OCI-LY7 (cell line): ENCODE results near the gene CCR8. TPM values are rescaled to one million over a fixed set of nuclear protein-coding genes. Genes with fewer than 3 reads are reported as not detected.

ENCODE experiments used
- BruUV-seq: library from RNA; stranded (reverse); fragments of 400-500 nt; replicated peaks from 2 replicates; lab custom pipeline; 2021; lab: Mats Ljungman, UMichigan
- CTCF ChIA-PET: fragments of 300-600 bp; sonication (Branson Sonifier 250); formaldehyde crosslinking; loops from one replicate; lab custom pipeline; 2022; ENCODE audit warnings: antibody characterized with exemption; ENCODE audit not compliant: unreplicated experiment; lab: Charles Lee
- POLR2A ChIA-PET: fragments of 300-600 bp; sonication (Branson Sonifier 250); formaldehyde crosslinking; loops from one replicate; lab custom pipeline; 2022; ENCODE audit warnings: antibody characterized with exemption; lab: Charles Lee
- DNase-seq: peaks from one replicate; pipeline ENCODE4 v3.0.0-alpha.2; 2015; ENCODE audit warnings: low spot score
- H2AFZ ChIP-seq: fragments of 200-600 bp; sonication (generic), shearing (Covaris generic); 2 replicates; pipeline ENCODE4 v1.6.1; 2014; ENCODE audit warnings: mild to moderate bottlenecking, antibody characterized with exemption, low read length, moderate library complexity
- H3K27ac ChIP-seq: fragments of 200-600 bp; sonication (generic); 2 replicates; pipeline ENCODE4 v1.5.1; 2014; ENCODE audit warnings: mixed run types, low read depth, mild to moderate bottlenecking, moderate library complexity, low read length, inconsistent platforms; ENCODE audit not compliant: poor library complexity, severe bottlenecking
- H3K36me3 ChIP-seq: fragments of 200-600 bp; sonication (generic); 2 replicates; pipeline ENCODE4 v1.6.1; 2014; ENCODE audit warnings: mild to moderate bottlenecking, antibody characterized with exemption, low read length, moderate library complexity, mixed read lengths; ENCODE audit not compliant: insufficient read depth
- H3K4me1 ChIP-seq: fragments of 200-600 bp; sonication (generic); 2 replicates; pipeline ENCODE4 v1.5.1; 2014; ENCODE audit warnings: mild to moderate bottlenecking, low read length; ENCODE audit not compliant: insufficient read depth, poor library complexity, severe bottlenecking
- H3K4me2 ChIP-seq: fragments of 200-600 bp; sonication (generic); 2 replicates; pipeline ENCODE4 v1.6.1; 2014; ENCODE audit warnings: mild to moderate bottlenecking, low read length
- H3K4me3 ChIP-seq: fragments of 200-600 bp; sonication (generic); 2 replicates; pipeline ENCODE4 v1.5.1; 2014; ENCODE audit warnings: mild to moderate bottlenecking, low read depth, low read length; ENCODE audit not compliant: poor library complexity, severe bottlenecking
- H3K79me2 ChIP-seq: fragments of 200-600 bp; sonication (generic); 2 replicates; pipeline ENCODE4 v1.6.1; 2016; ENCODE audit warnings: low read depth, mild to moderate bottlenecking, low read length, moderate library complexity, mixed read lengths; ENCODE audit not compliant: insufficient read depth
- H3K9me2 ChIP-seq: fragments of 200-600 bp; sonication (generic); 2 replicates; pipeline ENCODE4 v1.6.1; 2016; ENCODE audit warnings: mild to moderate bottlenecking, low read length, mixed read lengths; ENCODE audit not compliant: insufficient read depth
- H3K9me3 ChIP-seq: fragments of 200-600 bp; sonication (generic); 2 replicates; pipeline ENCODE4 v1.6.1; 2014; ENCODE audit warnings: mild to moderate bottlenecking, mixed run types, low read length, mixed read lengths
- H4K20me1 ChIP-seq: fragments of 200-600 bp; sonication (generic); 2 replicates; pipeline ENCODE4 v1.6.1; 2014; ENCODE audit warnings: mild to moderate bottlenecking, antibody characterized with exemption, low read length, moderate library complexity, mixed read lengths; ENCODE audit not compliant: insufficient read depth
- CTCF ChIP-seq: fragments of 200-600 bp; sonication (generic); conservative IDR thresholded peaks from 2 replicates; pipeline ENCODE4 v1.5.1; 2014; ENCODE audit warnings: mild to moderate bottlenecking, antibody characterized with exemption, low read length, moderate library complexity, mixed read lengths
- EZH2phosphoT487 ChIP-seq: fragments of 200-600 bp; sonication (generic); IDR thresholded peaks from 2 replicates; pipeline ENCODE4 v1.6.1; 2018; ENCODE audit warnings: low read depth, borderline replicate concordance, mild to moderate bottlenecking, mixed run types, antibody characterized with exemption, low read length, moderate library complexity, mixed read lengths
- intact Hi-C: fragments of 100-400 bp; cut with micrococcal nuclease; formaldehyde crosslinking; loops from one replicate; pipeline ENCODE4 v1.10.0; 2022; ENCODE audit not compliant: unreplicated experiment
- total RNA-seq, 2 experiments: library from RNA; depleted of rRNA in 1 of 2; stranded (reverse); fragments of >200 nt in 1 of 2; shearing (Covaris generic) in 1 of 2; gene quantifications; 2 replicates each; pipeline ENCODE4 v1.2.3, GENCODE V29; 2014 to 2022

CCR8 gene
- total RNA-seq, 2 experiments from 2014 or later = not detected

GRCh38 chr3:39323494-39323893 lies 6.0 kb upstream of the CCR8 start:
- Histone ChIP-seq H3K4me2 (no peak overlapping the region), H3K4me1 (no peaks in the 10 kb centered on the region), H3K9me2 (no peaks in the 10 kb centered on the region), H2AFZ (no peak overlapping the region), H3K27ac (no peak overlapping the region), H4K20me1 (no peaks in the 10 kb centered on the region), H3K4me3 (no peak overlapping the region), H3K36me3 (no peaks in the 10 kb centered on the region), H3K9me3 (no peaks in the 10 kb centered on the region; the same call in 1 of the 2 replicates), H3K79me2 (no peaks in the 10 kb centered on the region)
- no TSS peak for BruUV-seq
- TF ChIP-seq EZH2phosphoT487 = no peak
- no peak for TF ChIP-seq CTCF
- no peak for DNase-seq
- intact Hi-C loops = no loop called here
- ChIA-PET POLR2A (interaction anchor here (1.0 kb wide), 1 partner anchor 13 kb away, joined by 3 read pairs; no protein-coding TSS in a partner anchor), CTCF (no interaction called here)

- H2AFZ ChIP-seq = no peak overlapping the region
- no peak overlapping the region for H3K4me2 ChIP-seq
- DNase-seq = no peak
- no peak overlapping the region for H3K4me3 ChIP-seq
- POLR2A ChIA-PET = no interaction called here
- BruUV-seq = no TSS peak
- CTCF ChIA-PET = no interaction called here
- H3K27ac ChIP-seq = no peak overlapping the region
- no peaks in the 10 kb centered on the region for H3K4me1 ChIP-seq
- no peaks in the 10 kb centered on the region for H3K36me3 ChIP-seq
- no peaks in the 10 kb centered on the region for H3K9me3 ChIP-seq
- no peaks in the 10 kb centered on the region for H3K9me2 ChIP-seq
- no peak for TF ChIP-seq CTCF
- TF ChIP-seq EZH2phosphoT487 = no peak
- no peaks in the 10 kb centered on the region for H4K20me1 ChIP-seq
- intact Hi-C loops = no loop called here
- no peaks in the 10 kb centered on the region for H3K79me2 ChIP-seq
These were observed 4.3 kb upstream of the CCR8 start for GRCh38 chr3:39325236-39325635.

GRCh38 chr3:39327053-39327745 lies 2.3 kb upstream of the CCR8 start:
- no peaks in the 10 kb centered on the region for H4K20me1 ChIP-seq
- H3K36me3 ChIP-seq = no peaks in the 10 kb centered on the region
- H3K4me1 ChIP-seq = no peaks in the 10 kb centered on the region
- no peak overlapping the region for H3K4me3 ChIP-seq
- no peaks in the 10 kb centered on the region for H3K9me2 ChIP-seq
- DNase-seq = no peak
- no peaks in the 10 kb centered on the region for H3K9me3 ChIP-seq
- H3K79me2 ChIP-seq = no peaks in the 10 kb centered on the region
- intact Hi-C loops = no loop called here
- ChIA-PET POLR2A (no interaction called here), CTCF (no interaction called here)
- TF ChIP-seq EZH2phosphoT487 (no peak), CTCF (no peak)
- H2AFZ ChIP-seq = no peak overlapping the region
- H3K27ac ChIP-seq = no peak overlapping the region
- H3K4me2 ChIP-seq = no peak overlapping the region
- BruUV-seq = no TSS peak
